Measurements from ENCODE around the gene BCAS3. TPM values are rescaled to one million over a fixed set of nuclear protein-coding genes. Genes with fewer than 3 reads are reported as not detected.
"Not testable (repeated sequence)": the region's sequence is repeated elsewhere in the genome, so short reads cannot be mapped to it uniquely, and the experiment has no call there.

BCAS3 gene
- total RNA-seq, 2 experiments from 2014 or later, result 5.1 to 6.9 TPM

- Mint-ChIP-seq H3K27ac (no peak overlapping the region), H3K4me1 (ENCODE audit: low read depth) (peaks cover 5% of the 10 kb centered on the region), H3K36me3 (ENCODE audit: low read depth) (peaks cover 6% of the 10 kb centered on the region), H3K4me3 (no peak overlapping the region), H3K9me3 (peaks cover 2% of the 10 kb centered on the region), H3K27me3 (no peaks in the 10 kb centered on the region)
- intact Hi-C loops (cut with micrococcal nuclease), result no loop called here
- CTCF ChIA-PET, result no interaction called here
- POLR2A ChIA-PET, result no interaction called here
- TF ChIP-seq, protein P1, sequence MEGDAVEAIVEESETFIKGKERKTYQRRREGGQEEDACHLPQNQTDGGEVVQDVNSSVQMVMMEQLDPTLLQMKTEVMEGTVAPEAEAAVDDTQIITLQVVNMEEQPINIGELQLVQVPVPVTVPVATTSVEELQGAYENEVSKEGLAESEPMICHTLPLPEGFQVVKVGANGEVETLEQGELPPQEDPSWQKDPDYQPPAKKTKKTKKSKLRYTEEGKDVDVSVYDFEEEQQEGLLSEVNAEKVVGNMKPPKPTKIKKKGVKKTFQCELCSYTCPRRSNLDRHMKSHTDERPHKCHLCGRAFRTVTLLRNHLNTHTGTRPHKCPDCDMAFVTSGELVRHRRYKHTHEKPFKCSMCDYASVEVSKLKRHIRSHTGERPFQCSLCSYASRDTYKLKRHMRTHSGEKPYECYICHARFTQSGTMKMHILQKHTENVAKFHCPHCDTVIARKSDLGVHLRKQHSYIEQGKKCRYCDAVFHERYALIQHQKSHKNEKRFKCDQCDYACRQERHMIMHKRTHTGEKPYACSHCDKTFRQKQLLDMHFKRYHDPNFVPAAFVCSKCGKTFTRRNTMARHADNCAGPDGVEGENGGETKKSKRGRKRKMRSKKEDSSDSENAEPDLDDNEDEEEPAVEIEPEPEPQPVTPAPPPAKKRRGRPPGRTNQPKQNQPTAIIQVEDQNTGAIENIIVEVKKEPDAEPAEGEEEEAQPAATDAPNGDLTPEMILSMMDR (IDR thresholded peaks at IDR 0.05), result no peak
- DNase-seq (no peak), ATAC-seq (no peak)
Measured at GRCh38 chr17:60857556-60858080, 180.0 kb downstream of the BCAS3 start.

DNA sequence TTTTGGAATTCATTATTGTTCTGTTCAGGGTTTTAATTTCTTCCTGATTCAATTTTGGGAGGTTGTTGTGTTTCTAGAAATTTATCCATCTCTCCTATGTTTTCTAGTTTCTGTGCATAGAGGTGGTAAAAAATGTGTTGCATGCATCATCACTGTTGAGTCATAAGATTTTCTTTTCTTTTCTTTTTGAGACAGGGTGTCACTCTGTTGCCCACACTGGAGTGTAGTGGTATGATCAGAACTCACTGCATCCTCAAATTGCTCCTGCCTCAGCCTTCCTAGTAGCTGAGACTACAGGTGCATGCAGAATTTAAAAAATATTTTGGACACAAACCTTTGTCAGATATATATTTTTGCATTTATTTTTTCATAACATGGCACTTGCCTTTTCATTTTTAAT lies 184.8 kb downstream of the BCAS3 start:
- intact Hi-C loops (cut with micrococcal nuclease), result no loop called here
- ATAC-seq, result no peak
- ChIA-PET CTCF (interaction anchor here (0.9 kb wide), 1 partner anchor 142 kb away, joined by 3 read pairs; no protein-coding TSS in a partner anchor), POLR2A (no interaction called here)
- H3K36me3 Mint-ChIP-seq (ENCODE audit: low read depth), result no peaks in the 10 kb centered on the region
- H3K27ac Mint-ChIP-seq, result no peak overlapping the region
- DNase-seq, result no peak
- no peaks in the 10 kb centered on the region for H3K27me3 Mint-ChIP-seq
- TF ChIP-seq, protein P1 (IDR thresholded peaks at IDR 0.05), result no peak
- peaks cover 23% of the 10 kb centered on the region for H3K4me1 Mint-ChIP-seq (ENCODE audit: low read depth)
- no peak overlapping the region for H3K4me3 Mint-ChIP-seq
- no peaks in the 10 kb centered on the region for H3K9me3 Mint-ChIP-seq

GRCh38 chr17:60863892-60864707 lies 186.4 kb downstream of the BCAS3 start:
- Mint-ChIP-seq H3K36me3 (ENCODE audit: low read depth) (no peaks in the 10 kb centered on the region), H3K27ac (peak overlapping the region; percentile 62), H3K4me1 (ENCODE audit: low read depth) (peaks cover 23% of the 10 kb centered on the region), H3K9me3 (no peaks in the 10 kb centered on the region), H3K27me3 (no peaks in the 10 kb centered on the region), H3K4me3 (peak overlapping the region; percentile 3)
- TF ChIP-seq, protein P1 (IDR thresholded peaks at IDR 0.05), result no peak
- ChIA-PET POLR2A (no interaction called here), CTCF (interaction anchor here (1.4 kb wide), 1 partner anchor 143 kb away, joined by 4 read pairs; no protein-coding TSS in a partner anchor)
- peak; percentile 14 for DNase-seq
- intact Hi-C loops (cut with micrococcal nuclease), result no loop called here
- peak; percentile 61 for ATAC-seq

GRCh38 chr17:60864708-60865005 lies 187.0 kb downstream of the BCAS3 start:
- TF ChIP-seq, protein P1 (IDR thresholded peaks at IDR 0.05), result no peak
- H3K4me3 Mint-ChIP-seq, result no peak overlapping the region
- DNase-seq, result no peak
- no peaks in the 10 kb centered on the region for H3K27me3 Mint-ChIP-seq
- H3K4me1 Mint-ChIP-seq (ENCODE audit: low read depth), result peaks cover 23% of the 10 kb centered on the region
- intact Hi-C loops (cut with micrococcal nuclease), result no loop called here
- H3K9me3 Mint-ChIP-seq, result no peaks in the 10 kb centered on the region
- CTCF ChIA-PET, result interaction anchor here (0.6 kb wide), 1 partner anchor 10 kb away, joined by 3 read pairs; no protein-coding TSS in a partner anchor
- peak; percentile 49 for ATAC-seq
- H3K36me3 Mint-ChIP-seq (ENCODE audit: low read depth), result no peaks in the 10 kb centered on the region
- peak overlapping the region; percentile 62 for H3K27ac Mint-ChIP-seq
- POLR2A ChIA-PET, result no interaction called here

DNA sequence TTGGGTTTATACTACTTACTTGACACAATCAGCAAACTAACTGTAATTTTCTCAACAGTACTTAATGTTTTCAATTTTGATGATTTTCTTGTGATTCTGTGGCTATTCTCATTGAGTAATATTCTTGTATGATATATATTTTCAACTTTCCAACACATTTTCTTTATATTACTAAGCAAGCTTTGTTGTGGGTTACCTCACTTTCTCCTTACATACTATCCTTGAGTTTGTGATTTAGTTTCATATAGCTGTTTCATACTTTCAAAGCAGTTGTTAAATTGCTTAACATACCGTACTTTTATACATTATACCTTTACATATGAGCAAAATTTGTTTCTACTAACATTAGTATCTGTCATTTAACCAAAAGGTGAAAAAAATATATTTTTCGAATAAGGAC lies 197.1 kb downstream of the BCAS3 start:
- DNase-seq, result no peak
- no peaks in the 10 kb centered on the region for H3K27me3 Mint-ChIP-seq
- no peak overlapping the region for H3K4me3 Mint-ChIP-seq
- no peak for ATAC-seq
- POLR2A ChIA-PET, result no interaction called here
- TF ChIP-seq, protein P1 (IDR thresholded peaks at IDR 0.05), result no peak
- H3K27ac Mint-ChIP-seq, result no peak overlapping the region
- H3K9me3 Mint-ChIP-seq, result no peaks in the 10 kb centered on the region
- H3K36me3 Mint-ChIP-seq (ENCODE audit: low read depth), result no peaks in the 10 kb centered on the region
- CTCF ChIA-PET, result interaction anchor here (1.0 kb wide), 1 partner anchor 10 kb away, joined by 3 read pairs; no protein-coding TSS in a partner anchor
- H3K4me1 Mint-ChIP-seq (ENCODE audit: low read depth), result peaks cover 2% of the 10 kb centered on the region
- intact Hi-C loops (cut with micrococcal nuclease), result no loop called here

DNA sequence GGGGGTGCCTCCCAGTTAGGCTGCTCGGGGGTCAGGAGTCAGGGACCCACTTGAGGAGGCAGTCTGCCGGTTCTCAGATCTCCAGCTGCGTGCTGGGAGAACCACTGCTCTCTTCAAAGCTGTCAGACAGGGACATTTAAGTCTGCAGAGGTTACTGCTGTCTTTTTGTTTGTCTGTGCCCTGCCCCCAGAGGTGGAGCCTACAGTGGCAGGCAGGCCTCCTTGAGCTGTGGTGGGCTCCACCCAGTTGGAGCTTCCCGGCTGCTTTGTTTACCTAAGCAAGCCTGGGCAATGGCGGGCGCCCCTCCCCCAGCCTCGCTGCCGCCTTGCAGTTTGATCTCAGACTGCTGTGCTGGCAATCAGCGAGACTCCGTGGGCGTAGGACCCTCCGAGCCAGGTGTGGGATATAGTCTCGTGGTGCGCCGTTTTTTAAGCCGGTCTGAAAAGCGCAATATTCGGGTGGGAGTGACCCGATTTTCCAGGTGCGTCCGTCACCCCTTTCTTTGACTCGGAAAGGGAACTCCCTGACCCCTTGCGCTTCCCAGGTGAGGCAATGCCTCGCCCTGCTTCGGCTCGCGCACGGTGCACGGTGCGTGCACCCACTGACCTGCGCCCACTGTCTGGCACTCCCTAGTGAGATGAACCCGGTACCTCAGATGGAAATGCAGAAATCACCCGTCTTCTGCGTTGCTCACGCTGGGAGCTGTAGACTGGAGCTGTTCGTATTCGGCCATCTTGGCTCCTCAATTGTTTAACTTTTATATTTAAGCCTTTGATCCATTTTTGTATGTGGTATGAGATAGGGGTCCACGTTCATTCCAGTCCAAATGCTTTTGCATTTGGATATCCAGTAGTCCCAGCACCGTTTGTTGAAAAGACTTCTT lies 209.3 kb downstream of the BCAS3 start:
- ATAC-seq; H3K36me3 Mint-ChIP-seq (ENCODE audit: low read depth); CTCF ChIA-PET; intact Hi-C loops (cut with micrococcal nuclease); DNase-seq; POLR2A ChIA-PET; H3K9me3 Mint-ChIP-seq; H3K4me1 Mint-ChIP-seq (ENCODE audit: low read depth); H3K27me3 Mint-ChIP-seq: not testable (repeated sequence)
- Mint-ChIP-seq H3K4me3 (peak overlapping the region; percentile 49), H3K27ac (peak overlapping the region; percentile 42)

Data from activated CD8-positive, alpha-beta T cell treated with anti-CD3 and anti-CD28 coated beads for 36 hours (primary cell).